CD4-positive, alpha-beta T cell treated with Interleukin-4 for 4 hours (primary cell): ENCODE data around the gene NFYB.
"Not testable (repeated sequence)": the region's sequence is repeated elsewhere in the genome, so short reads cannot be mapped to it uniquely, and the experiment has no call there.

Experiments used
- DNase-seq: peaks from one replicate; pipeline ENCODE4 v3.0.0-alpha.2; 2020

The NFYB gene

DNA sequence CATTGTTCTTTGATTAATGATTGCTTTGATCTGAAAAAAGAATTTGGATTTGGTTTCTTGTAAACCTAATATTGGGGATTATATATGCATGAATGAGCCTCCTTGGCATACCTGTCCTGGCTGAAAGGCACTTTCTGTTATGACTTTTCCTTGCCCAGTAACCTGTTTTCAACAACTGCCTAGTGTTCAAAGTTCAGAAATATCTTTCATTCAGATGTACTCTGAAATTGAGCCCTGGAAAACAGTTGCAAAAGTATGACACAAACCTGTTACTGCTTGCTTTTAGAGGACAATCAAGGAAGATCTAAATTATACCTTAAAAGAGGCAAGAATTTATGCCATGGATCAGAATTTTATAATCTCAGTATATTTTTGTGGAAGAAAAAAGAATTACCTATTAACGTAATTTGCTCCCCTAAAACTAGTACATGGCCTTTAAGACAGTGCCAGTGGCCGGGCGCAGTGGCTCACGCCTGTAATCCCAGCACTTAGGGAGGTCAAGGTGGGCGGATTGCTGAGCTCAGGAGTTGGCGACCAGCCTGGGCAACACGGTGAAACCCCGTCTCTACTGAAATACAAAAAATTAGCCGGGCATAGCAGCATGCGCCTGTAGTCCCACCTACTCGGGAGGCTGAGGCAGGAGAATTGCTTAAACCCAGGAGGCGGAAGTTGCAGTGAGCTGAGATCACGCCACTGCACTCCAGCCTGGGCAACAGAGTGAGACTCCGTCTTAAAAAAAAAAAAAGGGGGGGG lies 23.0 kb downstream of the NFYB start:
- DNase-seq, result not testable (repeated sequence)

- no peak for DNase-seq
These were observed 28.4 kb downstream of the NFYB start for GRCh38 chr12:104109446-104110271.

- DNase-seq, result peak; percentile 81
These were observed 29.1 kb downstream of the NFYB start for GRCh38 chr12:104108755-104109445.

DNA sequence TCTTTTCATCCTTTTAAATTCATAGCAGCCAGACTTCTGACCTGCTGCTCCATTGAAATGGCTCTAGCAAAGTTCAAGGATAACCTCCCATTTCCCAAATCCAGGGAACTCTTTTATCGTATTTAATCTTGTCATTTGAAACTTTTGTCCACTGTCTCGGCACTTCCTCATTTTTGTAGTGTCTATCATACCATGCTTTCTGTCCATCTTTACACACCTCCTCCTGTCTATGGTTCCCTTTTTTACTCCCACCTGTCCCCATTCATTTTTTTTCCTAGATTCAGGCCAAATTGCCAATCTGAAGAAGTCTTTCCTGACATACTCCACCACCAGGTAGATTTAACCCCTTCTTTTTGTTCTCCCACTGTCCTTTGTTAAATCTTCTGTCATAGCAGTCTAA lies 31.0 kb downstream of the NFYB start:
- no peak for DNase-seq

DNA sequence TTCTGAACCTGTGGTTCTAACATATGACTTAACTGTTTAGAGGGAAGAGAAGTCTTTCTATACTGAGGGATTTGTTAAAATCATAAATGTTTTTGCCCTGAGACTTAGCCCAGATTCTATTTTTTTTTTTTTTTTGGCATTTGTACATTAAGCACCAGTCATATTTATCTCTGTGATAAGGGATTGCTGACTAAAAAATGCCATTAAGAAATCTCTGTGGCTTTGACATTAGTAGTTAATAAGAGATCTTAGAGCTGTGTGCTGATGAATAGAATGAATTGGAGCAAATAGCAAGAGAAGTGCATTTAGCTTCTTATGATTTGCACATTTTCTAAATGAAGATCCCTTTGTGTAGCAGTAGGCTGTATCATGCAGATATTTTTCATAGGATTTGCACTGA lies 32.5 kb downstream of the NFYB start:
- no peak for DNase-seq

GRCh38 chr12:104097954-104098353 lies 40.1 kb downstream of the NFYB start:
- DNase-seq, result no peak

DNA sequence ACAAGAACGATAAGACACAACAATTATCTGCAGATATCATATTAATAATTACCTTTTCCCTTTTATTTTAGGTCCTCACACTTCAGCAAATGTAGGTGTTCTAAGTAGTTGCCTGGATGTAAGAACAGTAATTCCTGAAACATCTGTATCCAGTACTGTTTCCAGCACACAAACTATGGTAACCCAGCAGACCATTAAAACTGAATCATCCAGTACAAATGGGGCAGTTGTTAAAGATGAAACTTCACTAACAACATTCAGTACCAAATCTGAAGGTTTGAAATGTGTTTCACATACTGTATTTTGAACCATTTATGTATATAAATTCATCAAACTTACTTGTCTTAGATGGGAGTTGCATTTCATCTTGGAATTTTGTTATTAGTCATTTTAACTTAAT lies 42.7 kb downstream of the NFYB start:
- DNase-seq, result no peak

DNA sequence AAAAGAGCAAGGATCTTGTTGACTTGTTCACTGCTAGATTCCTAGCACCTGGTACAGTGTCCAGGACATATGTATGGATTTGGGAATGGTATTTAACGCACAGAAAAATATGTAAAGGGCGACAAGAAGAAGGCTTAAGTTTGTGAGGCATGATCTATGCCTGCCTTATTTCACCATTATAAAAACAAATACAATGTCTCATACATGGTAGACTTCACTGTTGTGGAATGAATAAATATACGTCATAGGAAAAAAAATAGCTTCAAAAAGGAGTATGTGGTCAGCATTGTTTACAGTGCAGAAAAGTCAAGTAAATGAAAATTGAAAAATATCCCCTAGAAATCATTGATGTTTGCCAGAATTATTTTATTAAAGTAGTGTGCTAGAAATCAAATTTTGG lies 43.7 kb downstream of the NFYB start:
- no peak for DNase-seq

DNA sequence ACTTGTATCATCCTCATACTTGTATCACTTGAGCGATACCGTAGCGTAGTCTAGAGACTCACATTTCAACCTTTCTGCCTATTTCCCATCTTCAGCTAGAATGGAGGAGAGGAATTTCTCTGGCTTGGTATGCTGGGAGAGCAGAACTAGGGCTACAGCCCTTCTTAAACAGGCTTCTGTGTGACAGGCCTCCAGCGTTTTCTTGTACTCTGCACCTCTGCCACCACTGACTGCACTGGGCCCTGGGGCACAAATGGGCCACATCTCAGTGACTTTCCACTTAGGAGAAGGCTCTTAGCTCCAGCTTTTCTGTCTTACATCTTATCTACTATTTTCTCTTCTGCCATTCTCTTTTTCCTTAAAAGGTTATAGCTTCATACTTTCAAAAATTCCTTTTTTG lies 46.9 kb downstream of the NFYB start:
- DNase-seq, result no peak

DNA sequence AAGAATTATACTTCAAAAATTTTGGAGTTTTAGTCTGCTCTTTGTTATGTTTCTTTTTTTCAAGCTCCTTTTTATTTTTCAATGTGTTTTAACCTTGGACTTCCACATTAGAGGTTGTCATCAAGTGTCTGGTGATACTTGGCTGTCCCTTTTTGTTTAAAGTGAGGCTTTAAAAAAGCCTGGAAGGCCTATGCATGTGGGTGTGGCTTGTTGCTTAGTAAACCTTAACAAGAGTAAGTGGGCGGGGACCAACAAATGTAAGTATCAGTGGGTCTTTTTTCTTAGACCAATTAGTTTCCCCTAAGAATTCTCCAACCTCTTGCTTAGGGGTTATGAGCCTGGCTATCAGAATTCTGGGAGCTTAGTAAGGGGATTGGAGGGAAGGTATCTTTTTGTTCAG lies 47.3 kb downstream of the NFYB start:
- DNase-seq, result no peak

DNA sequence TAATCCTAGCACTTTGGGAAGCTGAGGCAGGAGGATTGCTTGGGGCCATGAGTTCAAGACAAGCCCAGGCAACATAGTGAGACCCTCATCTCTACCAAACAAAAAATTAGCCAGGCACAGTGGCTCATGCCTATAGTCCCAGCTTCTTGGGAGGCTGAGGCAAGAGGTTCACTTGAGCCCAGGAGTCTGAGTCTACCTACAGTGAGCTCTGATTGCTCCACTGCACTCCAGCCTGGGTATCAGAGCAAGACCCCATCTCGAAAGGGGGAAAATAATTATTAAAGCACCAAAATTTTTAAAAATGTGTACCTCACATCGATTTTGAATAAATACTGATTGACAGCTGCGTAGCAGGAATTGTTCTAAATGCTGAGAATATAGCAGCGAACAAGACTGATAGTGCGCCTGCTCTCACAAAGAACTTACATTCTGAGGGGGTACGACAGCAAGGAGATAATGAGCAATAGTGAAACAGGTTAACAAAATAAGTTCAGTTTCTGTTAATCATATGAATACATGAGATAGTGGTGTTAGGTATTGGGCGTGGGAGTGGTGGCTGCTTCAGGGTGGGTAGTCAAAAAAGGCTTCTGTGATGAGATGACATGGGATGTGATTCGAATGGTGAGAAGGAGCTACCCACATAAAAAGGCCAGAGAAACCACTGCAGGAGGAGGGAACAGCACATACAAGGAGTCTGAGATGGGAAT lies 54.1 kb downstream of the NFYB start:
- DNase-seq, result no peak

DNA sequence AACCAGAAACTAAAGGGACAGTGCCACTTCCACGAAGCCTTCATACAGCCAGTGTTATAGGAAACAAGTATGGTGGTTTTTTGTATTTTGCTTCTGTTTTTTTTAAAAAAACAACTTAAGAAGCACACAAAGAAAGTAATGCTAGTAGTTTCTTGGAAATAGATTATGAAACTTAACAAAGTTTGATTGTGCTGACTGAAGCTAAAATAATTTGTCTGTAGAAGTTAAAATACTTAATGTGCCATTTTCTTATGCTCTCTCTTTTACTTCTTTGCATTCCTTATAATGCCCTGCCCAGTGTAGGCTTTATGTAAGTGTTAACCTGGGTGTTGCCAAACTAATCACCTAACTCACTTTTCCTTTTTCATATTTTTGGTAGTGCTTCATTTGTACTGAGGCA lies 57.2 kb downstream of the NFYB start:
- DNase-seq, result no peak

- DNase-seq, result no peak
These were observed 59.0 kb downstream of the NFYB start for GRCh38 chr12:104079024-104079423.

- no peak for DNase-seq
These were observed 64.3 kb downstream of the NFYB start for GRCh38 chr12:104073699-104074098.

- no peak for DNase-seq
These were observed 65.9 kb downstream of the NFYB start for GRCh38 chr12:104072099-104072498.
